Liver (tissue), 3 donors: ENCODE results near the gene GMFB.

Source experiments
- ATF3 ChIP-seq: IDR thresholded peaks from 2 replicates; pipeline ENCODE4 v1.6.1; 2016; ENCODE audit warnings: antibody characterized with exemption
- CTCF ChIP-seq: fragments of 150-350 bp; IDR thresholded peaks from 2 replicates; pipeline ENCODE4 v1.5.1; 2017; ENCODE audit warnings: improper control_type of control experiment, low read depth, low read length; ENCODE audit not compliant: missing input control
- EGR1 ChIP-seq, 2 donors: IDR thresholded peaks; 2 replicates each; pipeline ENCODE4 v1.6.1; 2016 to 2018; ENCODE audit warnings: antibody characterized with exemption in 2 of 2, low read depth in 2 of 2
- FOXA1 ChIP-seq: IDR thresholded peaks from 2 replicates; pipeline ENCODE4 v1.6.1; 2016; ENCODE audit warnings: antibody characterized with exemption
- GABPA ChIP-seq, 2 donors: IDR thresholded peaks in 1 of 2; conservative IDR thresholded peaks in 1 of 2; 2 replicates each; pipeline ENCODE4 v1.6.1; 2016; ENCODE audit warnings: antibody characterized with exemption in 2 of 2, mild to moderate bottlenecking in 1 of 2, moderate library complexity in 1 of 2
- HNF4A ChIP-seq, 2 donors: conservative IDR thresholded peaks; 2 replicates each; pipeline ENCODE4 v1.6.1; 2016; ENCODE audit warnings: antibody characterized with exemption in 2 of 2, mild to moderate bottlenecking in 2 of 2
- MAX ChIP-seq: IDR thresholded peaks from 2 replicates; pipeline ENCODE4 v1.6.1; 2016; ENCODE audit warnings: antibody characterized with exemption
- RAD21 ChIP-seq, 2 donors: IDR thresholded peaks; 2 replicates each; pipeline ENCODE4 v1.6.1; 2016; ENCODE audit warnings: antibody characterized with exemption in 2 of 2, mild to moderate bottlenecking in 2 of 2
- REST ChIP-seq: IDR thresholded peaks from 2 replicates; pipeline ENCODE4 v1.6.1; 2016; ENCODE audit warnings: antibody characterized with exemption, mild to moderate bottlenecking
- RXRA ChIP-seq, 2 donors: IDR thresholded peaks; 2 replicates each; pipeline ENCODE4 v1.6.1; 2017 to 2018; ENCODE audit warnings: antibody characterized with exemption in 2 of 2, mild to moderate bottlenecking in 1 of 2
- TAF1 ChIP-seq: conservative IDR thresholded peaks from 2 replicates; pipeline ENCODE4 v1.6.1; 2016; ENCODE audit warnings: antibody characterized with exemption, mild to moderate bottlenecking
- YY1 ChIP-seq: IDR thresholded peaks from 2 replicates; pipeline ENCODE4 v1.6.1; 2016; ENCODE audit warnings: antibody characterized with exemption, mild to moderate bottlenecking
- ZBTB33 ChIP-seq: IDR thresholded peaks from 2 replicates; pipeline ENCODE4 v1.6.1; 2016; ENCODE audit warnings: antibody characterized with exemption
- donor health status: healthy.
- donor health status: healthy.

- TF ChIP-seq RAD21 (IDR thresholded peaks at IDR 0.05) (no peak), CTCF (no peak), RXRA (IDR thresholded peaks at IDR 0.05) (no peak), FOXA1 (no peak), TAF1 (no peak), YY1 (no peak), HNF4A (conservative IDR thresholded peaks at IDR 0.05) (no peak), MAX (no peak), ATF3 (no peak), REST (no peak), GABPA (IDR thresholded peaks at IDR 0.05 in 1 of 2, conservative IDR thresholded peaks at IDR 0.05 in 1 of 2) (no peak), EGR1 (IDR thresholded peaks at IDR 0.05; ENCODE audit: low read depth in 2 of 2) (no peak), ZBTB33 (no peak)
These were observed 498 bp downstream of the GMFB start for GRCh38 chr14:54488318-54488645.
